ENCODE data around the gene ELN. TPM values are rescaled to one million over a fixed set of nuclear protein-coding genes. Genes with fewer than 3 reads are reported as not detected.

ELN gene
- total RNA-seq, 1 experiment from 2014 or later: 65.9 TPM

- no peaks in the 10 kb centered on the region for H3K9me3 ChIP-seq (ENCODE audit: low read depth, low read length, poor library complexity, severe bottlenecking)
- ChIA-PET POLR2A (ENCODE audit: low non-redundant PET) (no interaction called here), CTCF (no interaction called here)
- peaks cover 14% of the 10 kb centered on the region for H3K4me1 ChIP-seq (ENCODE audit: insufficient read depth, low read length, poor library complexity, severe bottlenecking)
- TF ChIP-seq CTCF (conservative IDR thresholded peaks at IDR 0.05; ENCODE audit: low read depth, low read length) (no peak), EZH2 (IDR thresholded peaks at IDR 0.05; ENCODE audit: borderline replicate concordance, low read depth, low read length, poor library complexity, severe bottlenecking) (no peak)
- H3K27ac ChIP-seq (ENCODE audit: low read depth, low read length, poor library complexity, severe bottlenecking): no peak overlapping the region
- no peaks in the 10 kb centered on the region for H3K36me3 ChIP-seq (ENCODE audit: insufficient read depth, low read length, poor library complexity, severe bottlenecking)
- no peak for DNase-seq (ENCODE audit: low spot score)
- no TSS peak for BruUV-seq (replicated peaks)
- no peak overlapping the region for H3K4me3 ChIP-seq (ENCODE audit: low read depth, low read length, poor library complexity, severe bottlenecking)
- no peaks in the 10 kb centered on the region for H3K27me3 ChIP-seq (replicated peaks; ENCODE audit: insufficient read depth, low read depth, low read length, poor library complexity)
- intact Hi-C loops (cut with micrococcal nuclease; ENCODE audit: unreplicated experiment): no loop called here
Observed at GRCh38 chr7:74023092-74023536, 4.9 kb upstream of the ELN start.

GRCh38 chr7:74023786-74024185, 4.2 kb upstream of the ELN start:
- H3K27me3 ChIP-seq (replicated peaks; ENCODE audit: insufficient read depth, low read depth, low read length, poor library complexity): no peaks in the 10 kb centered on the region
- BruUV-seq (replicated peaks): no TSS peak
- H3K36me3 ChIP-seq (ENCODE audit: insufficient read depth, low read length, poor library complexity, severe bottlenecking): no peaks in the 10 kb centered on the region
- H3K9me3 ChIP-seq (ENCODE audit: low read depth, low read length, poor library complexity, severe bottlenecking): no peaks in the 10 kb centered on the region
- ChIA-PET POLR2A (ENCODE audit: low non-redundant PET) (no interaction called here), CTCF (no interaction called here)
- no peak overlapping the region for H3K27ac ChIP-seq (ENCODE audit: low read depth, low read length, poor library complexity, severe bottlenecking)
- no peak overlapping the region for H3K4me3 ChIP-seq (ENCODE audit: low read depth, low read length, poor library complexity, severe bottlenecking)
- intact Hi-C loops (cut with micrococcal nuclease; ENCODE audit: unreplicated experiment): no loop called here
- no peak for TF ChIP-seq EZH2 (IDR thresholded peaks at IDR 0.05; ENCODE audit: borderline replicate concordance, low read depth, low read length, poor library complexity, severe bottlenecking)
- TF ChIP-seq CTCF (conservative IDR thresholded peaks at IDR 0.05; ENCODE audit: low read depth, low read length): no peak
- peaks cover 18% of the 10 kb centered on the region for H3K4me1 ChIP-seq (ENCODE audit: insufficient read depth, low read length, poor library complexity, severe bottlenecking)
- no peak for DNase-seq (ENCODE audit: low spot score)

GRCh38 chr7:74025146-74025545, 2.8 kb upstream of the ELN start:
- DNase-seq (ENCODE audit: low spot score): no peak
- POLR2A ChIA-PET (ENCODE audit: low non-redundant PET): no interaction called here

More at GRCh38 chr7:74025146-74025545, 2.8 kb upstream of the ELN start:
- Histone ChIP-seq H3K4me1 (ENCODE audit: insufficient read depth, low read length, poor library complexity, severe bottlenecking) (peaks cover 23% of the 10 kb centered on the region), H3K9me3 (ENCODE audit: low read depth, low read length, poor library complexity, severe bottlenecking) (no peaks in the 10 kb centered on the region), H3K27me3 (replicated peaks; ENCODE audit: insufficient read depth, low read depth, low read length, poor library complexity) (no peaks in the 10 kb centered on the region), H3K36me3 (ENCODE audit: insufficient read depth, low read length, poor library complexity, severe bottlenecking) (no peaks in the 10 kb centered on the region), H3K4me3 (ENCODE audit: low read depth, low read length, poor library complexity, severe bottlenecking) (no peak overlapping the region), H3K27ac (ENCODE audit: low read depth, low read length, poor library complexity, severe bottlenecking) (no peak overlapping the region)
- intact Hi-C loops (cut with micrococcal nuclease; ENCODE audit: unreplicated experiment): no loop called here
- TF ChIP-seq EZH2 (IDR thresholded peaks at IDR 0.05; ENCODE audit: borderline replicate concordance, low read depth, low read length, poor library complexity, severe bottlenecking) (no peak), CTCF (conservative IDR thresholded peaks at IDR 0.05; ENCODE audit: low read depth, low read length) (no peak)
- BruUV-seq (replicated peaks): no TSS peak
- CTCF ChIA-PET: no interaction called here
